Right lobe of liver (tissue), 6 donors: Measurements from ENCODE around the gene PDLIM5. TPM values are rescaled to one million over a fixed set of nuclear protein-coding genes. Genes with fewer than 3 reads are reported as not detected.

Experiments used
- ATAC-seq, 4 donors: fragments of 200-7000 bp; cut with Tn5 transposase; one replicate each; pipeline ENCODE4 v1.9.1; 2020; ENCODE audit warnings: mild to moderate bottlenecking in 4 of 4, moderate library complexity in 4 of 4
- DNase-seq, 3 donors: peaks; one replicate each; pipeline ENCODE4 v3.0.0-alpha.2; 2020
- H3K27ac ChIP-seq, 3 donors: fragments of 200-600 bp; one replicate each; pipeline ENCODE4 v1.8.0; 2022
- H3K27me3 ChIP-seq, 2 donors: fragments of 200-600 bp; one replicate each; pipeline ENCODE4 v1.8.0; 2022
- H3K36me3 ChIP-seq, 4 donors: fragments of 200-600 bp; sonication (generic) in 1 of 4; one replicate each; pipeline versions ENCODE4 v1.5.1 to v1.8.0; 2017 to 2022; ENCODE audit warnings: control low read depth in 1 of 4
- H3K4me1 ChIP-seq, 4 donors: fragments of 200-600 bp; sonication (generic) in 1 of 4; one replicate each; pipeline versions ENCODE4 v1.5.1 to v1.8.0; 2017 to 2022; ENCODE audit warnings: control low read depth in 1 of 4
- H3K4me3 ChIP-seq, 3 donors: fragments of 200-600 bp; one replicate each; pipeline ENCODE4 v1.8.0; 2022
- H3K9me3 ChIP-seq, 4 donors: fragments of 200-600 bp; sonication (generic) in 1 of 4; one replicate each; pipeline versions ENCODE4 v1.5.1 to v1.8.0; 2017 to 2022; ENCODE audit warnings: control low read depth in 1 of 4
- CTCF ChIP-seq, 4 donors: fragments of 200-600 bp in 3 of 4; fragments of 450-650 bp in 1 of 4; IDR thresholded peaks; one replicate each; pipeline versions ENCODE4 v1.5.1 to v1.8.0; 2016 to 2022; ENCODE audit warnings: antibody characterized with exemption in 4 of 4, mild to moderate bottlenecking in 2 of 4
- POLR2A ChIP-seq: fragments of 450-650 bp; IDR thresholded peaks from one replicate; pipeline ENCODE4 v1.6.1; 2017; ENCODE audit warnings: antibody characterized with exemption, mild to moderate bottlenecking
- WGBS: methylation state at CpG from one replicate; pipeline ENCODE4 v1.1.6; 2018; ENCODE audit warnings: low coverage, low lambda C conversion rate; ENCODE audit not compliant: insufficient coverage; ENCODE audit errors: missing lambda C conversion rate; 5-methylcytosine and 5-hydroxymethylcytosine counted together
- intact Hi-C, 2 donors: fragments of 100-400 bp; cut with DNase I; formaldehyde crosslinking; loops; one replicate each; pipeline versions ENCODE4 v1.11.2 to v1.14.1; 2022
- total RNA-seq, 6 experiments: library from RNA; depleted of rRNA in 2 of 6; stranded (reverse); fragments of >200 nt in 2 of 6; fragmentation: NEBNext Ultra II Directional in 3 of 6; extraction: Animal tissue kit (Norgen Biotek cat#: 25700) in 3 of 6; gene quantifications; one replicate each; pipeline versions ENCODE4 v1.1.0 to v1.2.4, GENCODE V29; 2016 to 2023
- donor health status: DM: no; HTN: yes; CAD: no.
- donor health status: DM: no; HTN: no; CAD: no.
- donor health status: DM: no; HTN: no; CAD: no.
- donor health status: DM: no; HTN: yes; CAD: no.
- donor health status: DM: no; HTN: yes; CAD: no.

The PDLIM5 gene
- total RNA-seq, 6 experiments from 2014 or later = 71.9 to 135 (median 101) TPM

GRCh38 chr4:94590493-94590892 is 138.8 kb downstream of the PDLIM5 start:
- Histone ChIP-seq H3K27ac (no peak overlapping the region), H3K9me3 (no peaks in the 10 kb centered on the region), H3K27me3 (no peaks in the 10 kb centered on the region), H3K4me3 (no peak overlapping the region), H3K36me3 (peaks cover 0 to 31% (median 9%) of the 10 kb centered on the region in 4 donors), H3K4me1 (no peaks in the 10 kb centered on the region)
- 84% methylated on average over 2 of the region's 2 CpGs for WGBS
- intact Hi-C loops = loop anchor here (10.0 kb wide), 2 partner anchors 186 to 286 kb away; no protein-coding TSS in a partner anchor
- TF ChIP-seq CTCF (IDR thresholded peaks at IDR 0.05) = no peak
- TF ChIP-seq POLR2A = no peak
- no peak for DNase-seq
- peak in 1 of 4 donors; percentile 15 for ATAC-seq

GRCh38 chr4:94591289-94591688 is 139.5 kb downstream of the PDLIM5 start:
- ATAC-seq (peak in 1 of 4 donors; percentile 19), DNase-seq (no peak)
- Histone ChIP-seq H3K4me3 (no peak overlapping the region), H3K27ac (no peak overlapping the region), H3K9me3 (no peaks in the 10 kb centered on the region), H3K4me1 (peaks cover 0 to 3% (median 0%) of the 10 kb centered on the region in 4 donors), H3K36me3 (peaks cover 0 to 23% (median 3%) of the 10 kb centered on the region in 4 donors), H3K27me3 (no peaks in the 10 kb centered on the region)
- intact Hi-C loops = loop anchor here (10.0 kb wide), 2 partner anchors 186 to 286 kb away; no protein-coding TSS in a partner anchor
- 90% methylated on average over 2 of the region's 2 CpGs for WGBS
- no peak for TF ChIP-seq CTCF (IDR thresholded peaks at IDR 0.05)
- no peak for TF ChIP-seq POLR2A

- TF ChIP-seq CTCF (IDR thresholded peaks at IDR 0.05) = no peak
- TF ChIP-seq POLR2A = no peak
- Histone ChIP-seq H3K4me3 (no peak overlapping the region), H3K36me3 (peaks cover 0 to 6% (median 0%) of the 10 kb centered on the region in 4 donors), H3K9me3 (no peaks in the 10 kb centered on the region), H3K27ac (no peak overlapping the region), H3K4me1 (peaks cover 0 to 3% (median 0%) of the 10 kb centered on the region in 4 donors), H3K27me3 (no peaks in the 10 kb centered on the region)
- WGBS = 40% methylated on average over 1 of the region's 1 CpG
- DNase-seq (no peak), ATAC-seq (no peak)
- intact Hi-C loops = loop anchor here (10.0 kb wide), 2 partner anchors 190 to 290 kb away; no protein-coding TSS in a partner anchor
Observed at GRCh38 chr4:94595013-94595412, 143.3 kb downstream of the PDLIM5 start.

GRCh38 chr4:94595880-94596483 is 144.2 kb downstream of the PDLIM5 start:
- Histone ChIP-seq H3K27me3 (no peaks in the 10 kb centered on the region), H3K9me3 (no peaks in the 10 kb centered on the region), H3K4me1 (peaks cover 0 to 3% (median 0%) of the 10 kb centered on the region in 4 donors), H3K36me3 (no peaks in the 10 kb centered on the region), H3K4me3 (no peak overlapping the region), H3K27ac (no peak overlapping the region)
- DNase-seq (no peak), ATAC-seq (peak; percentile 76 to 87 (median 84))
- TF ChIP-seq POLR2A (no peak), CTCF (IDR thresholded peaks at IDR 0.05) (peak; percentile 54 to 78 (median 58))
- intact Hi-C loops = loop anchor here (10.0 kb wide), 2 partner anchors 191 to 291 kb away; no protein-coding TSS in a partner anchor
- 44% methylated on average over 5 of the region's 5 CpGs for WGBS
